ENCODE results near the gene CAPN10.

The CAPN10 gene

DNA sequence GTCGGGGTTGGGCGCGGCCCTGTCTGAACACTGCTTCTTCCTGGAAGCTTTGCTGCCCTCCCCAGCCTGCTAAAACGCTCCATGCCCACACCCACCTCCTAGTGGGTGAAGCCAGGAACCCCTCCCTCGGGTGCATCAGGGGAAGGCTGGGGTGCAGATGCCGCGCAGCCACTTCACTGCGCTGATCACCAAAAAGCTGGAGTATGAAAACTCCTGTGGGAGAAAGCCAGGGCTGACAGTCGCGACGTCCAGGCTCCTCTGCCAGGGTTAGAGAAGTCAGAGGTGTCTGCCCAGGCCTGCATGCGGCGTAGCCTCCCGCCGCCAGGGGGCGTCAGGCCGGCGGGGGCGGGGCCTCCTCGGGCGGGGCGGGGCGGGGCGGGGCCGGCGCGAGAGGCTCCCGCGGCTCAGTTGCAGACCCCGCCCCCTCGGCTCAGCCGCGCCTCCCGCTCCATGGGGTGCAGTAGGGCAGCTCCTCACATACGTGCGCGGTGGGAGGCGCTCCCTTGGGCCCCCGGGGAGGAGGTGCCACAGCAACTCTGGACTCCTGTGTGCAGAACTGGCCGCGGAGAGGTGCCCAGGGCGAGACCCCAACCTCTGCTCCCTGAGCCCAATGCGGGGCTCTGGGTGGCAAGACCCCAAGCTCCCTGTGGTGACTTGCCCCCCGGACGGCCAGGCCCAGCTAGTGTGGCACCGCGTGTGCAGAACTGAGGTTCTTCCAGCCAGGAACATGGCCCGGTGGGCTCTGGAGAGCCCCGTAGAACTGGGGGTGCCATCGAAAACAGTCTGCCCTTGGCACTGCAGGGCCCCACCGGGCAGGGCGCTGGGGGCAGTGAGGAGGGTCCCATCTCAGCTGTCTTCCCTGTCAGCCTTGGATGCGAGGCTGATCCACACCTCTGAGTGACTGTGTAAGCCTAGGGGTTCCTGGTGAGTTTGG, 20.1 kb upstream of the CAPN10 start:
- peaks cover 5% of the 10 kb centered on the region for H3K36me3 Mint-ChIP-seq (ENCODE audit: low read depth)
- H3K4me1 Mint-ChIP-seq, result peaks cover 31% of the 10 kb centered on the region
- no peaks in the 10 kb centered on the region for H3K9me3 Mint-ChIP-seq
- no peak overlapping the region for H3K27ac Mint-ChIP-seq
- peak overlapping the region; percentile 84 for H3K4me3 Mint-ChIP-seq
- peak; percentile 92 for DNase-seq
- peaks cover 28% of the 10 kb centered on the region for H3K27me3 Mint-ChIP-seq (ENCODE audit: low read depth, poor library complexity)
- TF ChIP-seq, protein P1, sequence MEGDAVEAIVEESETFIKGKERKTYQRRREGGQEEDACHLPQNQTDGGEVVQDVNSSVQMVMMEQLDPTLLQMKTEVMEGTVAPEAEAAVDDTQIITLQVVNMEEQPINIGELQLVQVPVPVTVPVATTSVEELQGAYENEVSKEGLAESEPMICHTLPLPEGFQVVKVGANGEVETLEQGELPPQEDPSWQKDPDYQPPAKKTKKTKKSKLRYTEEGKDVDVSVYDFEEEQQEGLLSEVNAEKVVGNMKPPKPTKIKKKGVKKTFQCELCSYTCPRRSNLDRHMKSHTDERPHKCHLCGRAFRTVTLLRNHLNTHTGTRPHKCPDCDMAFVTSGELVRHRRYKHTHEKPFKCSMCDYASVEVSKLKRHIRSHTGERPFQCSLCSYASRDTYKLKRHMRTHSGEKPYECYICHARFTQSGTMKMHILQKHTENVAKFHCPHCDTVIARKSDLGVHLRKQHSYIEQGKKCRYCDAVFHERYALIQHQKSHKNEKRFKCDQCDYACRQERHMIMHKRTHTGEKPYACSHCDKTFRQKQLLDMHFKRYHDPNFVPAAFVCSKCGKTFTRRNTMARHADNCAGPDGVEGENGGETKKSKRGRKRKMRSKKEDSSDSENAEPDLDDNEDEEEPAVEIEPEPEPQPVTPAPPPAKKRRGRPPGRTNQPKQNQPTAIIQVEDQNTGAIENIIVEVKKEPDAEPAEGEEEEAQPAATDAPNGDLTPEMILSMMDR (IDR thresholded peaks at IDR 0.05), result peak; percentile 84

DNA sequence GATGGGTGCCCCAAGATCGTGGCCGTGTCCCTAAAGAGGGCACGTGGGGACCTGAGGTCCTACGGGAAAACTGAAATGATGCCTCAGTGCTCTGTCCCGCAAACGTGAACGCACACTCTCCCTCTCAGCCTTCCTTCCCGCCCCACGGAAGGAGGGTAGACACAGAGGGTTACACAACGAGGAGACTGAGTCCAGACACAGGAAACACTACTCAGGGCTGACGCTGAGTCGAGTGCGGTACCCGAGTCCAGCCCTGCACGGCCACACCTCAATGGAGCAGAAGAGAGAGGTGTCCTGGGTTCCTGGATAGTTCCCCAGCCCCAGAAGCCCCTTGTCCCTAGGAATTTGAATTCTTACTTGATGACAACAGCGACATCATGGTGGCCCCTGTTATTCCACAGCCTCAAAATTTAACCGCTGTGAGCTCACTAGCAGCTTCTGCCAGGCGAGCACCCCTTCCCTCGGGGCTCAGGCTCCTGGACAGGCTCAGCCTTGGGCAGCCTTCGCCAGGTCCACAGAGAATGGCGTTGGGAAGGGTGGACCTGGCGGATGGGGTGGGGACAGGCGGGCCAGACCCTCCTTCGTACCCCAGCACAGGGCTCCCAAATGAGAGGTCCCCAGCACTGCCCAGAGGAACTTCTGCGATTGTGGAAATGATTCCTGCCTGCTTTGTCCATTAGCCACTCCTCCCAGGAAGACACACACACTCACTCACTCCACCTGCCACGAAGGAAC, 19.2 kb upstream of the CAPN10 start:
- H3K9me3 Mint-ChIP-seq, result no peaks in the 10 kb centered on the region
- H3K4me3 Mint-ChIP-seq, result peak overlapping the region; percentile 84
- H3K4me1 Mint-ChIP-seq, result peaks cover 24% of the 10 kb centered on the region
- peaks cover 5% of the 10 kb centered on the region for H3K36me3 Mint-ChIP-seq (ENCODE audit: low read depth)
- H3K27me3 Mint-ChIP-seq (ENCODE audit: low read depth, poor library complexity), result peaks cover 28% of the 10 kb centered on the region
- no peak for DNase-seq
- TF ChIP-seq, protein P1 (IDR thresholded peaks at IDR 0.05), result no peak
- no peak overlapping the region for H3K27ac Mint-ChIP-seq

DNA sequence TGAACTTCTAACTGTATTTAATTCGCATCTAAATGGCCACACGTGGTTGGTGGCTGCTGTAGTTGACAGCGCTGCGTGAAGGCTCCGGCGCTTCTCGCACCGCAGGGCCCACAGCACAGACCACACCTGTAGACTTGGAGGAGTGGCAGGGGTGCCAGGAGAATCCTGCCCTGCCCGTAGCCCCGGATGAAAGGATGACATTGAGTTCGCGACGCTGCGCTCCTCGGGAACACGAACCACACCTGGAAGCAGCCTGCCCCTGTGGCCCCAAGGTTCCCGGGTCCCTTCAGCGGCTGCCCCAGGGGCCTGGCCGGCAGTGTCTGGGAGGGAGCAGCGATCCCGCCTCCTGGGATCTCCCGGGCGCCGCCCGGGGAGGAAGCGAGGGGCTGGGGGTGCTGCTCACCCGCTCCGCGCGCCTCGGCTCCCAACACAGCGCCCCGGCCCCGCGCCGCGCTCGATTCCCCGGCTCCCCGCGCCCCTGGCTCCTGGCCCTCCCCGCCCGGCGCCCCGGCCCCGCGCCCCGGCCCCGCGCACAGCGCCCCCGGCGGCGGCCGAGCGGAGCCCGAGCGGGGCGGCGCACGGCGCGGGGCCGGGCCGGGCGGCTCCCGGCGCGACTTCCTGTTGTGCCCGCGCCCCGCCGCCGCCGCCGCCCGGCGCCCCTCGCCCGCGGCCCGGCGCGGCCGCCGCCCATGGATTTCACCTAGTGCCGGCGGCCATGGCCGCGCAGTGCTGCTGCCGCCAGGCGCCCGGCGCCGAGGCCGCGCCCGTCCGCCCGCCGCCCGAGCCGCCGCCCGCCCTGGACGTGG, 18.5 kb upstream of the CAPN10 start, which contains the start of gene RNPEPL1:
TSS of gene RNPEPL1 (plus strand) at position 613 of the 806 bp plus-strand sequence. CDS start at position 716, 103 bp downstream.
- Mint-ChIP-seq H3K9me3 (no peaks in the 10 kb centered on the region), H3K27ac (no peak within 1 kb of the TSS), H3K27me3 (ENCODE audit: low read depth, poor library complexity) (peaks cover 28% of the 10 kb centered on the region), H3K36me3 (ENCODE audit: low read depth) (peaks cover 5% of the 10 kb centered on the region), H3K4me3 (peak within 1 kb of the TSS; percentile 84), H3K4me1 (peaks cover 24% of the 10 kb centered on the region)
- peak; percentile 69 for DNase-seq
- TF ChIP-seq, protein P1 (IDR thresholded peaks at IDR 0.05), result no peak

DNA sequence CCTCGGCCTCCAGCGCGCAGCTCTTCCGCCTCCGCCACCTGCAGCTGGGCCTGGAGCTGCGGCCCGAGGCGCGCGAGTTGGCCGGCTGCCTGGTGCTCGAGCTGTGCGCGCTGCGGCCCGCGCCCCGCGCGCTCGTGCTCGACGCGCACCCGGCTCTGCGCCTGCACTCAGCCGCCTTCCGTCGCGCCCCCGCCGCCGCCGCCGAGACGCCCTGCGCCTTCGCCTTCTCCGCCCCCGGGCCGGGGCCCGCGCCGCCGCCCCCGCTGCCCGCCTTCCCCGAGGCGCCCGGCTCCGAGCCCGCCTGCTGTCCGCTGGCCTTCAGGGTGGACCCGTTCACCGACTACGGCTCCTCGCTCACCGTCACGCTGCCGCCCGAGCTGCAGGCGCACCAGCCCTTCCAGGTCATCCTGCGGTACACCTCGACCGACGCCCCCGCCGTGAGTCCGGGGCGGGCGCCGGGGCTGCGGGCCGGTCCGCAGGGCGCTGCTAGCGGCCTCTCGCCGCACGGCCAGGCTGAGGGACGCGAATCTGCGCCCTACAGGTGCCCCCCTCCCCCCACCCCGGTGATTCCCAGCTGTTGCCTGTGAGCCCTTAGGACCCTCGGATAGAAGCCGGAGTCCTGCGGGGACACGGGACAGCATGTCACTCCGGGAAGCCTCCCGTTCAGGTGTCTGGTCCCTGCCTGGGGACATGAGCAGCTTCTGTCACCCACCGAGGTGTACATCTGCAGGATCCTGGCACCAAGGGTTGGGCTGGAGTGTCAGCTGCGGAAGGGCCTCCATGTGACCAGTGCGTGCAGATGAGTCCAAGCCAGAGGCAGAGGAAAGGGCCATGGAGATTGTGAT, 17.6 kb upstream of the CAPN10 start:
- Mint-ChIP-seq H3K4me1 (peaks cover 24% of the 10 kb centered on the region), H3K27me3 (ENCODE audit: low read depth, poor library complexity) (peaks cover 28% of the 10 kb centered on the region), H3K9me3 (no peaks in the 10 kb centered on the region), H3K27ac (no peak overlapping the region), H3K36me3 (ENCODE audit: low read depth) (no peaks in the 10 kb centered on the region), H3K4me3 (peak overlapping the region; percentile 79)
- TF ChIP-seq, protein P1 (IDR thresholded peaks at IDR 0.05), result no peak
- peak; percentile 64 for DNase-seq

DNA sequence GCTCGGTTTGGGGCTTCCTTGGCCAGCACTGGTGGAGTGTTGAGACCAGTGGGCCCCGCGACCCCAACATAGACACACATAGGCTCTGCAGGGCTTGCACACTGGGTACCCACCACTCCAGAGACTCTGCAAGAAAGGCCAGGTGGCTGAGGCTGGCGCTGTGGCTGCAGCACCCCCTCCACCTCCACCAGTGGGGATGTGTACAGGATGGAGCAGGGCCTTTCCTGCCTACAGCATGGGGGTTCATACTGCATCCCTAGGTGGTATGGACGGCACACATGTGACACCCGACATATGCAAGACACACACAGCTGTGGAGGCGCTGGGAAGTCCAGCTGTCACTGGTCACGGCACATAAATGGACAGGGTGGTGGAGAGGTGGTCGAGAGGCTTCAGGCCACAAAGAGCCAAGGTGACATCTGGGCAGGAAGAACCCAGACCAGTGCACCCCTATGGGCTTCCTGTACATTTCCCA, 17.0 kb upstream of the CAPN10 start:
- Mint-ChIP-seq H3K4me3 (peak overlapping the region; percentile 79), H3K27me3 (ENCODE audit: low read depth, poor library complexity) (peaks cover 28% of the 10 kb centered on the region), H3K4me1 (peaks cover 24% of the 10 kb centered on the region), H3K9me3 (no peaks in the 10 kb centered on the region), H3K27ac (no peak overlapping the region), H3K36me3 (ENCODE audit: low read depth) (no peaks in the 10 kb centered on the region)
- peak; percentile 4 for DNase-seq
- TF ChIP-seq, protein P1 (IDR thresholded peaks at IDR 0.05), result no peak
